Ureter (tissue), 1 donor: Measurements from ENCODE around the gene MADCAM1. TPM values are rescaled to one million over a fixed set of nuclear protein-coding genes. Genes with fewer than 3 reads are reported as not detected.

Source experiments
- DNase-seq: peaks from one replicate; pipeline ENCODE4 v3.0.0-alpha.2; 2020; ENCODE audit warnings: low spot score
- total RNA-seq: library from RNA; stranded (reverse); gene quantifications from one replicate; pipeline ENCODE4 v1.2.4, GENCODE V29; 2023
- donor health status: DM: yes; HTN: yes; CAD: no.

Gene MADCAM1
- total RNA-seq, 1 donor from 2014 or later, result 0.49 TPM

DNA sequence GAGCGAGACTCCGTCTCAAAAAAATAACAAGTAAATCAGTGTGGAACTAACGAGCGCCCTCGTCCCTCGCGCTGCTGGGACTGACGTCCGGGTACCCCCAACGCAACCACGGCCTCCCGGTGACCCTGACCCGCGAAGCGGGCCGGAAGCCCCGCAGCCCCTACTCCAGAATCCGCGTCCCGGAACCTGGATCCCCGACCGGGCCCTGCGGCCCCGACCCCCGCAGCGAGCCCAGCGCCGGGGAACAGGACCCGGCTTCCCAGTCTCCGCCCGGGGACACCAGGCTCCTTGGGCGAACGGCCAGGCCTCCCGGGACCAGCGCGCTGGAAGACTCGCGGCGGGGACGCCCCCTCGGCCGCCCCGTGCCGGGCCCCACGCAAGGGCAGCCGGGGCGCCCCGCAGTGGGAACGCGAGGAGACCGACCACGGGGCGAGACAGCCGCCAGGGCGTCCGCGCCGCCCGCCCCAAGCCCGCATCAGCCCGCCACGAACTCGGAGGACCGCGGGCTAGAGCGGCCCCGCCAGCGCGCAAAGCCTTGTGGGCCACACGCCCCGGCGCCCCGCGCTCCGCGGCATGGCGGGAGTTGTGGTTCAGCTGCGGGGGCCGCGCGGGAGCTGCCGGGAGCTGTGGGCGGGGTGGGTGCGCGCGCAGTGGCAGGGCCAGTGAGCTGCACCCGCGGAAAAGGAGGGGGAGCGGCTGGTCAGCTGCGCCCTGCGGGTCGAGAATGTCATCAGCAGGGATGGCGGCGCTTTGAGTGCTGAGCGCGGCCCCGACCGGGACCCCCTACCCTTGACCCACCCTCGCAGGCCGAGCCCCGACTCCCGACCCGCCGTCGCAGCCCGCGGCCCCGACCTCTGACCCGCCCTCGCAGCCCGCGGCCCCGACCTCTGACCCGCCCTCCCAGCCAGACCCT lies 7.5 kb upstream of the MADCAM1 start:
- peak; percentile 96 for DNase-seq

DNA sequence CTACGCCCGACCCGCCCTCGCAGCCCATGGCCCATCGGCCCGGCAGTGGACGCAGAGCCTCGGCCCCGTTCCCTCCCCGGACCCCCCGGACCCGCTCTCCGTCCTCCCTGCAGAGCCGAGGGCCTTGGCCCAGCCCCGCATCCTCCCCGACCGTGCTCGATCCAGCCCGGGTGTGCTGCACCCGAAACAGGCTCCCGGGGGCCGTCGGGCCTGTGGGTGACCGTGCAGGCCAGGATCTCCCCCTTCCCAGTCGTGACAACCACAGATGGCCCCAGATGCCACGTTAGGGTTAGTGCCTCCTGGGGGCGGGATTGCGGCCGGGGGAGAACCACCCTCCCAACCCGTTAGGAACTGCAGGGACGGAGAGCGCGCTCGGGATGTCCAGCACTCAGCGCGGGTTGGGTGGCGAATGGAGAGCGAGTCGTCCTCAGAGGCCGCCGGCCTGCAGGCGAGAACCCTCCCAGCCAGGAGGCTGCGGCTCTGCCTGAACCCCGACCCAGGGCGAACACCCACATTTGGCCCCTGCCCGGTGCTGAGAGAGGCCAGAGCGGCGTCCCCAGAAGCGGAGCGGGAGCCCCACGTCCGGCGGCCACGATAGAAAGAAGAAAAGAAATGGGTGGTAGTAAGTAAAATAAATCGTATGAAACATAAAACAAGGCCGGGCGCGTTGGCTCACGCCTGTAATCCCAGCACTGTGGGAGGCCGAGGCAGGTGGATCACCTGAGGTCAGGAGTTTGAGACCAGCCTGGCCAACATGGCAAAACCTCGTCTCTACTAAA lies 6.7 kb upstream of the MADCAM1 start:
- DNase-seq, result peak; percentile 64

DNA sequence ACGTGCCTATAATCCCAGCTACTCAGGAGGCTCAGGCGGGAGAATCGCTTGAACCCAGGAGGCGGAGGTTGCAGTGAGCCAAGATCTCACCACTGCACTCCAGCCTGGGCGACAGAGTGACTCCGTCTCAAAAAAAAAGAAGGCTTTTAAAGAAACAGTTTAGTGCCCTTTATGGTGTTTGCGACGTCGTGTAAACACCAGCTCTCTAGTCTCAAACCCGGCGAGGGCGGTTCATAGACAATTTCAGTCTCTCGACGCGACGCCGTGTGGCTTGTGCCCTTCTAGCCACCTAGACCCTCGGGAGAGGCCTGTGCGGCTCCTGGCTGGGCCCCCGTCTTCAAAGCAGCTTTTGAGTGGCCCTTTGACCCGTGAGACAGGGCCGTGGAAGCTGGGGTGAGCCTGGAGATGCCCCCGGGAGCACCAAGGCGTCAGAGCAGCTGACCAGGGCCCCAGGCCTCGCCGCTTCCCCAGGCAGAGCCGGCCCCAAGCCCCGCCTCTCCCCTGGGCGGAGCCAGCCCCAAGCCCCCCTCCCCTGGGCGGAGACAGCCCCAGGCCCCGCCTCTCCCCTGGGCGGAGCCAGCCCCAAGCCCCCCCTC lies 5.0 kb upstream of the MADCAM1 start:
- DNase-seq, result no peak

DNA sequence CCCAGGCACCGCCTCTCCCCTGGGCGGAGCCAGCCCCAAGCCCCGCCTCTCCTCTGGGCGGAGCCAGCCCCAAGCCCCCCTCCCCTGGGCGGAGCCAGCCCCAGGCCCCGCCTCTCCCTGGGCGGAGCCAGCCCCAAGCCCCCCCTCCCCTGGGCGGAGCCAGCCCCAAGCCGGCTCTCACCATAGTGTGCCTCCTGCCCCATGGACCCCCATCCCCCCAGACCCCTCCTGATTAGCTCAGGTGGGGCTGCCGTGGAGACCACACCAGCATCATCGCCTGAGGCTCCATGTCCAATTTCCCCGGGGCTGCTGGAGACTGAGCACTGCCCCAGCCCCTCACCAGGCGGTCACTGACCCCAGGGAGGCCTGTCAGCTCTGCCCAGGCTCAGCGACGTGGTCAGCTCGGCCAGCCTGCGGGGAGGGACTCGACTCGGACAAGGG lies 4.2 kb upstream of the MADCAM1 start:
- no peak for DNase-seq

DNA sequence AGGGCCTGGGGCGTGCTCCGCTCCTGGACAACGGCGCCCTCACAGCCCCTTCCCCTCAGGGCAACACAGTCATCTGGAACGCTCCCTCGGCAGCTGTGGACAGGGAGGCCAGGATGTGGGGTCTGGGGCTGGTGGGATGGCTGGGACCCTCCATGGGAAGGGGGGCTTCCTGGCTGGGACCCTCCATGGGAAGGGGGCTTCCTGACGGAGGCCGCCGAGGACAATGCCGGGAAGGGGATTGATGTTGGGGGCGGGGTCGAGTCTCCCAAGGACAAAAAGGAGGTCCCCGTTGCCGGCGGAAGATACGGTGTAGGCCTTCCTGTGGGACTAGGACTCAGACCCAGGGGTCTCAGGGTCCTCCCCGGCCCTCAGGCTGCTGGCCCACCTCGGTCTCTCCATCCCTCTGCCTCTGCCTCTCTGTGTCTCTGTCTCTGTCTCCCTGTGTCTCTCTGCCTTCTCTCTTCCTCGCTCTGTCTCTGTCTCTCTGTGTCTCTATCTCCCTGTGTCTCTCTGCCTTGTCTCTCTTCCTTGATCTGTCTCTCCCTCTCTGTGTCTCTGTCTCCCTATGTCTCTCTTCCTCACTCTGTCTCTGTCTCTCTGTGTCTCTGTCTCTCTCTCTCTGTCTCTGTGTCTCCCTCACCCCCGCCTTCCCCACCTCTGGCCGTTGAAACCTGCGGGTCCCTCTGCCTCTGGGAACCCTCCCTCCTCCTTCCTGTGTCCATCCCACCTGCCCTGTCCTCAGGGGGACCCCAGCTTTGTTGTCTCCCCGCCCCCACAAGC lies 2.7 kb upstream of the MADCAM1 start:
- DNase-seq, result no peak

DNA sequence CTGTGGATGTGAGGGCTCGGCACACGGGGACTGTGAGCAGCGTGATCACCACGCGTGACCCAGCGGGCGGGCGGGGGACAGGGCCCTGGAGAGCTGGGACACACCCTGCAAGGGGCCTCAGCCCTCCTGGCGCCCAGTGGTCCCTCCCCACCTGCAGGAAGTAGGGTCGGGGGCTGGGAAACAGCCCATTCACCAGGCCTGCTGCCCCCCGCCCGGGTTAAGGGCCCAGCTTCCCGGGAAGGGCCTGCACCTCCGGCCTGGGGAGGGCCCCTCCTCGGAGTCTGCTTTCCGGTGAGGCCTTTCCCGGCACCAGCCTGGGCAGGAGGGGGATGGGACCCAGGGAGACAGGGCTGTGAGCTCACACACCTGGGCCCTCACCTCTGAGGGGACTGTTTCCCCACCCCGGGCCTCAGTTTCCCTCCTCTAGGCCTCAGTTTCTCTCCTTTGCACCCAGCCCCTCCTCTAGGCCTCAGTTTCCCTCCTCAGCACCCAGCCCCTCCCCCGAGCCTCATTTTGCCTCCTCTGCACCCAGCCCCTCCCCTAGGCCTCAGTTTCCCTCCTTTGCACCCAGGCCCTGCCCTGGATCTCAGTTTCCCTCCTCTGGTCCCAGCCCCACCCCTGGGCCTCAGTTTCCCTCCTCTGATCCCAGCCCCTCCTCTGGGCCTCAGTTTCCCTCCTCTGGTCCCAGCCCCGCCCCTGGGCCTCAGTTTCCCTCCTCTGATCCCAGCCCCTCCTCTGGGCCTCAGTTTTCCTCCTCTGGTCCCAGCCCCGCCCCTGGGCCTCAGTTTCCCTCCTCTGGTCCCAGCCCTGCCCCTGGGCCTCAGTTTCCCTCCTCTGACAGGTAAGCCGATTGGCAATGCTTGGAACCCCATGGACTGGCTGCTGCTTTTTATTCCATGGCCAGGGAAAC lies 1.9 kb upstream of the MADCAM1 start:
- DNase-seq, result no peak

DNA sequence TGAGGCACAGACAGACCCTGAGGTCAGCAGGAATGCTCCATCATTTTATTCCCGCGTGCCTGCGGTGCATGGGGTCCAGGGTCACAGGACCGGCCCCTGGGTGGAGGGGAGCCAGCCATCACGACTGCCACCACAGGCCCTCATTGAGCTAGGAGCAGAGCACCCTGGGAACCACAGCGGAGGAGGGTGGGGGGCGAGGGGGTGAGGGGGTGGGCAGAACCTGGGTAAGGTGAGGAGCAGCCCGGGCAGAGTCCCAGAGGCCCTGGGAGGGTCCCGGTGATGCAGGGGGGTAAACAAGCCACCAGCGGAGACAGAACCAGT lies 1.2 kb upstream of the MADCAM1 start:
- DNase-seq, result no peak

DNA sequence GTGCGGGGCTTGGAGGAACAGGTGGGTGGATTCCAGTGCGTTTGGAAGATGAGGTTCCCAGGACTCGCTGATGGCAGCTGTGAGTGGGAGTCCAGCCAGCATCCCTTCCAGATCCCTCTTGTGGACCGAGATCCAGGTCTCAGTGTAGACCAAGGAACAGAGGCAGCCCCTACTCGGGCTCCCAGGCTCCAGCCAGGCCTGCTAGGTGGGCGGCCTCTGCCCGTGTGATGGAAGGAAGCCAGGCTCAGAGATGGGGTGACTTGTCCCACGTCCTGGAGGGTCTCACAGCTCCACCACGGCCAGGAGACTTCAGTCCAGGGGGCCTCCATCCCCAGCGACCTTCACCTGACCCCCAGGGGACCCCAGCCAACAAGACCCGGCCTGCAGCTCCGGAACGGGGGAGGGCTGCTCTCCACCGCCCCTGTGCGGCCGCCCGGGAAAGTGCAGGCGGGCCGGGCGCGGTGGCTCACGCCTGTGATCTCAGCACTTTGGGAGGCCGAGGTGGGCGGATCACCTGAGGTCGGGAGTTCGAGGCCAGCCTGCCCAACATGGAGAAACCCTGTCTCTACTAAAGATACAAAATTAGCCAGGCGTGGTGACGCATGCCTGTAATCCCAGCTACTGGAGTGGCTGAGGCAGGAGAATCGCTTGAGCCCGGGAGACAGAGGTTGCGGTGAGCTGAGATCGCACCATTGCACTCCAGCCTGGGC lies 729 bp upstream of the MADCAM1 start:
- no peak for DNase-seq

DNA sequence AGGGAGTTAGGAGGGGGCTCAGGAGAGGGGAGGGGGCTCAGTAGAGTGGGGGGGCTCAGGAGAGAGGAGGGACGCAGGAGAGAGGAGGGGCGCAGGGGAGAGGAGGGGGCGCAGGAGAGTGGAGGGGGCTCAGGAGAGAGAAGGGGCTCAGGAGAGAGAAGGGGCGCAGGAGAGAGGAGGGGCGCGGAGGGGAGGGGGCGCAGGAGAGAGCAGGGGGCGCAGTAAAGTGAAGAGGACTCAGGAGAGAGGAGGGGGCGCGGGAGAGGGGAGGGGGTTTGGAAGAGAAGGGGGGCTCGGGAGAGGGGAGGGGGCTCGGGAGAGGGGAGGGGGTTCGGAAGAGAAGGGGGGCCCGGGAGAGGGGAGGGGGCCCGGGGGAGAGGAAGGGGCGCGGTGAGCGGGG lies 700 bp downstream of the MADCAM1 start:
- no peak for DNase-seq

DNA sequence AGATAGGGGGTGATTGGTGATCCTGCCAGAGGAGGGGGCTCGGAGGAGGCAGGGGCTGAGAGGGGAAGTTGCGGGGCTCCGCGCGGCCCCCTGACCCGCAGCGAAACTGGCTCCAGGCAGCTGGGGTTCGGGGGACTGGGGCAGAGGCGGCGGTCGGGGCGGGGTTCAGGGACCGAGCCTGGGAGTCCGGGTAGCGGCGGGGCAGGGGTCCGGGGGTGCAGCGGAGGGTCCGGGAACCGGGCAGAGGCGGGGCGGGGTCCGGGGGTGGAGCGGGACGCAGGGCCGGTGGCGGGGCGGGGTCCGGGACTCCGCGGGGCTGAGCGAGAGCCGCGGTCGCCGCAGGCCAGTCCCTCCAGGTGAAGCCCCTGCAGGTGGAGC lies 1.2 kb downstream of the MADCAM1 start:
- no peak for DNase-seq

DNA sequence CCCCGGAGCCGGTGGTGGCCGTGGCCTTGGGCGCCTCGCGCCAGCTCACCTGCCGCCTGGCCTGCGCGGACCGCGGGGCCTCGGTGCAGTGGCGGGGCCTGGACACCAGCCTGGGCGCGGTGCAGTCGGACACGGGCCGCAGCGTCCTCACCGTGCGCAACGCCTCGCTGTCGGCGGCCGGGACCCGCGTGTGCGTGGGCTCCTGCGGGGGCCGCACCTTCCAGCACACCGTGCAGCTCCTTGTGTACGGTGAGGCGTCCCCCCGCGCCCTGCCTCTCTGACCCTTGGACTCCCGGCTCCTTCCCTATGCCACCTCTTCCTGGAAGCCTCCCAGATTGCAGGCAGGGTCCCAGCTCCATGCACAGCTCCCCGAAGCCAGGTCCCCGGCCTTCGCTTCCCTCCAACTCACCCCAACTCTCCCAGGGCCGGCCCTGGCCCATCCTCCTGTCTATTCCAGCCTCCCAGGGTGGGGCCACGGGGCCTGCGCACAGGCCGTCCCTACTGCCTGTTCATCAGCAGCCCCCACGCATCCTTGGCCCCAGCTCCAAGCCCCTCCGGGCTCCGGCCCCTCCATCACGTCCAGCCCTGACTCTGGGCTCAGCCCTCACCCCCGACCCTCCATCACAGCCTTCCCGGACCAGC lies 1.7 kb downstream of the MADCAM1 start:
- DNase-seq, result no peak

DNA sequence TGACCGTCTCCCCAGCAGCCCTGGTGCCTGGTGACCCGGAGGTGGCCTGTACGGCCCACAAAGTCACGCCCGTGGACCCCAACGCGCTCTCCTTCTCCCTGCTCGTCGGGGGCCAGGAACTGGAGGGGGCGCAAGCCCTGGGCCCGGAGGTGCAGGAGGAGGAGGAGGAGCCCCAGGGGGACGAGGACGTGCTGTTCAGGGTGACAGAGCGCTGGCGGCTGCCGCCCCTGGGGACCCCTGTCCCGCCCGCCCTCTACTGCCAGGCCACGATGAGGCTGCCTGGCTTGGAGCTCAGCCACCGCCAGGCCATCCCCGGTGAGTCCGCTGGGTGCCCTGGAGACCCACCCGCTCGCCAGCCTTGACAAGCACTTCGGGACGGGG lies 2.2 kb downstream of the MADCAM1 start:
- no peak for DNase-seq

DNA sequence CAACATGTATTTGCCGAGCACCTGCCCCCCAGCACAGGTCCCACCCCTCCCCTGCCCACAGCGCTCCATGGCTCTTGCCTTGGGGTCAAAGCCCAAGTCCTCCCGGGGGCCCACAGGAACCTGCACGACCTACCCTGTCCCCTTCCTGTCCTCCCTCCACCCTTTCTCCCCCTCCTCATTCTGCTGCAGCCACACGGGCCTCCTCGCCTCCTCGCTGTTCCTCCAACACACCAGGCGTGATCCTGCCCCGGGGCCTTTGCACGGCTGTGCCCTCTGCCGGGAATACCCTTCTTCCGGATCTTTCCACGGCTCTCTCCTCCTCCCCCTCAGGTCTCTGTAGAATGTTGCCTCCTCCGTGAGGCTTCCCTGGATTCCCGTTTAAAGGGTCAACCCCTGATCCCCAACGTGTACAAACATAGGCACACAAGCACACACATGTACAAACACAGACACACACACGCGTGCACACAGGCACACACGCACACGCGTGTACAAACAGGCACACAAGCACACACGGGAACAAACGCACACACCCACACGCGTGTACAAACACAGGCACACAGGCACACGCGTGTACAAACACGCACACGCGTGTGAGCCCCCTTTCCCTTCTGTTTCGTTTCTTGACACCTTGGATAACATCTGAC lies 2.8 kb downstream of the MADCAM1 start:
- DNase-seq, result no peak

DNA sequence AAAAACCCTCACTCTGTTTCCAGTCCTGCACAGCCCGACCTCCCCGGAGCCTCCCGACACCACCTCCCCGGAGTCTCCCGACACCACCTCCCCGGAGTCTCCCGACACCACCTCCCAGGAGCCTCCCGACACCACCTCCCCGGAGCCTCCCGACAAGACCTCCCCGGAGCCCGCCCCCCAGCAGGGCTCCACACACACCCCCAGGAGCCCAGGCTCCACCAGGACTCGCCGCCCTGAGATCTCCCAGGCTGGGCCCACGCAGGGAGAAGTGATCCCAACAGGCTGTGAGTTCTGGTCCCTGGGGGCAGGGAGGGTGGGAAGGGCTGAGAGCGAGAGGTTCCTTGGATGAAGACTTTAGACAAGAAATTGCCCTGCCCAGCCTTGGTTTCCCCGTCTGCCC lies 5.4 kb downstream of the MADCAM1 start:
- DNase-seq, result no peak

DNA sequence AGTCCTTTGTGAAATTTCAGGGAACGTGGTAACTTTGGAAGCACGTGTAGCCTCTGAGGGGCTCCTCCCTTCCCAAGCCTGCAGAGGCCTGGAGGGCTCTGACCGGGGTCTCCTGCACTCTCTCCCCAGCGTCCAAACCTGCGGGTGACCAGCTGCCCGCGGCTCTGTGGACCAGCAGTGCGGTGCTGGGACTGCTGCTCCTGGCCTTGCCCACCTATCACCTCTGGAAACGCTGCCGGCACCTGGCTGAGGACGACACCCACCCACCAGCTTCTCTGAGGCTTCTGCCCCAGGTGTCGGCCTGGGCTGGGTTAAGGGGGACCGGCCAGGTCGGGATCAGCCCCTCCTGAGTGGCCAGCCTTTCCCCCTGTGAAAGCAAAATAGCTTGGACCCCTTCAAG lies 8.3 kb downstream of the MADCAM1 start:
- DNase-seq, result no peak

DNA sequence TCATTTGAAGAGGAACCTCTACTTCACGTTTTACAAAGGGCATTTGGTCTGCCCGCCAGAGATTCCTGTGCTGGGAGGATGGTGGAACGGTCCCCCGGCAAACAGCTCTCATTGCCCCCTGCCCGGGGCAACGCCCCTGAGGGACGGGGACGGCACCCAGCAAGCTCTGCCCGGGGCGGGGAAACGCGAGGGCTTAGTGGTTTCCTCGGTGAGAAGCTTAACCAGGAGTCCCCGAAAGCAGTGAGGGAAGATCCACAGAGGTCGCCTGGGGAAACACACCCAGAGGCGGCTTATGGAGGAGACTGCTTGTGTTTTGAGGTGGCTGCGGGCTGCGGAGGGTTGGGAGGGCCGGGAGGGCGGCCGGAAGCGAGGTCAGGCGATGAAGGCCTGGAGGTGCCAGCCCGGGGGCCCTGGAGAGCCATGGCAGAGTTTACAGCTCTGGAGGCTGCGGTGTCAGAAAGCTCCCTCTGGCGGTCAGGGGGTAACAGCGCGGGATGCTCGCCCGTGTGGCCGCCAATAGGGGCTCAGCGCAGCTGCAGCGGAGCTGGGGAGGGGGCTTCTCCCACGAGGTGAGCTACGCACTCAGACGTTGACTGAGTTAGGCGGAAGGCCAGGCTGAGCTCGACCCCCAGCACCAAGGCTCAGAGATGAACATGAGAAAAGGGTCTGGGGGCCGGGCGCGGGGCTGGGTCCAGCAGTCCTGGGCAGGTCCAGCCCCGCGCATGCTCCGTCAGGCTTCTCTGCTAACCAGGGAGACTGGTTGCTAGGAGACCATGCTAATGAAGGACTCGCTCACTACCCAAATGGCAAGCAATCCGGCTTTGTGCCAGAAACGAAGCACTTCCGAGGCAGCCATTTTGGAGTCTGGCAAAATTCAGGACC lies 10.4 kb downstream of the MADCAM1 start:
- peak; percentile 93 for DNase-seq

DNA sequence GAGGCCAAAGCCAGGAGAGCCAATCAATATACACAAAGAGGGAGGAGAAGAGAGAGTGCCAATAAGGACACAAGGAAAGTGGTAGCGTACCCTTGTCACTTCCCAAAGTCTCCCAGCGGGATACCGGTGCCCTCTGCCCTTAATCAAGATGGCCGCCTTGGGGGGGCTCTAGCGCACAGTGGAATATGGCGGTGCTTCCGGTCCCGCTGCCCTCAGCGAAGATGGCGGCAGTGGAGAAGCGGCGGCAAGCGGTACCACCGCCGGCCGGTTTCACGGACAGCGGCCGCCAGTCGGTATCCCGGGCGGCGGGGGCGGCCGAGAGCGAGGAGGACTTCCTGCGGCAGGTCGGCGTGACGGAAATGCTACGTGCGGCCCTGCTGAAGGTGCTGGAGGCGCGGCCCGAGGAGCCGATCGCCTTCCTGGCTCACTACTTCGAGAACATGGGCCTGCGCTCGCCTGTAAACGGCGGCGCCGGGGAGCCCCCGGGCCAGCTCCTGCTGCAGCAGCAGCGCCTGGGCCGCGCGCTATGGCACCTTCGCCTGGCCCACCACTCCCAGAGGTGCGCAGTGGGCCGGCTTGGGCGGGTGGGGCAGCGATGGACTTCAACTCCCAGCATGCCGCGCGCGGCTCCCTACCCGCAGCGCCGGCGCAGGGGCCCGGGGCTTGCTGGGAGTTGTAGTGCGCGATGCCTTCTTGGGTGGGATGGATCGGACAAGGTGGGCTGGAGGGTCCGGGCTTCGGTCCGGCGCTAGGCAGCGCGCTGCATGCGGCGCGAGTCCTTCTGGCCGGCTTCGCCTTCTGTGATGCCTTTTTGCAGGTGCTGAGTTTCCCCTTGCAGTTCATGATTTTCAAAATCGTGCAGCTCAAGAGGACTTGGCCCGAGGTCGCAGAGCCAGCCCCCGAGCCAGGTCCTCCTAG lies 11.3 kb downstream of the MADCAM1 start, which contains the start of gene TPGS1:
Gene TPGS1, plus strand, starts transcription at position 212 of the 918 bp plus-strand sequence. Its CDS starts 10 bp downstream, at position 222.
- peak; percentile 99 for DNase-seq
